Karpas-422 (cell line): Measurements from ENCODE around the gene CDYL2. TPM values are rescaled to one million over a fixed set of nuclear protein-coding genes. Genes with fewer than 3 reads are reported as not detected.

ENCODE experiments used
- DNase-seq: peaks from one replicate; pipeline ENCODE4 v3.0.0-alpha.2; 2015
- H2AFZ ChIP-seq: fragments of 200-600 bp; sonication (generic); 2 replicates; pipeline ENCODE4 v1.6.1; 2014; ENCODE audit warnings: antibody characterized with exemption, low read length, mixed read lengths
- H3K27ac ChIP-seq: fragments of 200-600 bp; sonication (generic); 2 replicates; pipeline ENCODE4 v1.5.1; 2014; ENCODE audit warnings: mild to moderate bottlenecking, low read length, moderate library complexity
- H3K27me3 ChIP-seq: fragments of 200-600 bp; sonication (generic); 2 replicates; pipeline ENCODE4 v1.6.1; 2014; ENCODE audit warnings: low read length, mixed read lengths
- H3K36me3 ChIP-seq: fragments of 200-600 bp; sonication (generic); 2 replicates; pipeline ENCODE4 v1.6.1; 2014; ENCODE audit warnings: low read length, mixed read lengths; ENCODE audit not compliant: insufficient read depth
- H3K4me1 ChIP-seq: fragments of 200-600 bp; sonication (generic); 2 replicates; pipeline ENCODE4 v1.6.1; 2014; ENCODE audit warnings: mild to moderate bottlenecking, low read length, mixed read lengths
- H3K4me2 ChIP-seq: fragments of 200-600 bp; sonication (generic); 2 replicates; pipeline ENCODE4 v1.6.1; 2014; ENCODE audit warnings: low read length, low read depth, mild to moderate bottlenecking; ENCODE audit not compliant: poor library complexity, severe bottlenecking
- H3K4me3 ChIP-seq: fragments of 200-600 bp; sonication (generic); 2 replicates; pipeline ENCODE4 v1.5.1; 2014; ENCODE audit warnings: mild to moderate bottlenecking, antibody characterized with exemption, low read length, mixed read lengths
- H3K79me2 ChIP-seq: fragments of 200-600 bp; sonication (generic); 2 replicates; pipeline ENCODE4 v1.6.1; 2014; ENCODE audit warnings: mild to moderate bottlenecking, low read length, mixed read lengths
- H3K9ac ChIP-seq: fragments of 200-600 bp; sonication (generic); 2 replicates; pipeline ENCODE4 v1.6.0; 2014; ENCODE audit warnings: low read length
- H3K9me2 ChIP-seq: fragments of 200-600 bp; sonication (generic), shearing (Covaris generic); replicated peaks from 2 replicates; pipeline ENCODE4 v1.6.0; 2014; ENCODE audit warnings: mild to moderate bottlenecking, low read length, moderate library complexity; ENCODE audit not compliant: insufficient read depth
- H3K9me3 ChIP-seq: fragments of 300-700, 200-600 bp; sonication (generic); 2 replicates; pipeline ENCODE4 v1.6.1; 2014; ENCODE audit warnings: low read length, mixed read lengths
- H4K20me1 ChIP-seq: fragments of 200-600 bp; sonication (generic); 2 replicates; pipeline ENCODE4 v1.6.1; 2014; ENCODE audit warnings: mild to moderate bottlenecking, antibody characterized with exemption, low read length, low read depth; ENCODE audit not compliant: insufficient read depth
- total RNA-seq: library from RNA; depleted of rRNA; stranded (reverse); fragments of >200 nt; shearing (Covaris generic); gene quantifications from 2 replicates; pipeline ENCODE4 v1.2.3, GENCODE V29; 2014; ENCODE audit warnings: low replicate concordance

CDYL2 gene
- total RNA-seq, 1 experiment from 2014 or later, result not detected

DNA sequence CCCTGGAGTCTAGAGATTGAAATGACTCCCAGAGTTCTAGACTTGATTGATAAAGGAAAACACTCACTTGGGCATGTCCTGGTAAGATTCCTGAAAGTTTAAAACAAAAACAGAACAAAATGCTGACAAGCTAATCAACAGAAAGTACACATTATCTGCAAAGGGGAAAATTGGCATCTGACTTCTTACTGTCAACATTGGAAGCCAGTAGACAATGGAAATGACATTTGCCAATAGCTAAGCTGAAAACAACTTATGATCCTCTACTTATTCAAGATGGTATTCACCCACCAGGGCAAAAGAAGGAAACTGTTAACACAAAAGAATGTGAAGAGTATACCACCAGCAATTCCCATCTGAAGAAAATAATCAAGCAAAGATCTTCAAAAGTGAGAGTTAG lies 36.8 kb upstream of the CDYL2 start:
- no peak overlapping the region for H3K27ac ChIP-seq
- no peaks in the 10 kb centered on the region for H3K36me3 ChIP-seq
- no peaks in the 10 kb centered on the region for H3K79me2 ChIP-seq
- H3K27me3 ChIP-seq, result 0 out of 2 replicates have a peak, but pooled peaks cover 3% of the 10 kb centered on the region
- H3K4me2 ChIP-seq, result no peak overlapping the region
- no peaks in the 10 kb centered on the region for H3K9me2 ChIP-seq
- no peak for DNase-seq
- H3K4me3 ChIP-seq, result no peak overlapping the region
- H3K9ac ChIP-seq, result no peak overlapping the region
- no peaks in the 10 kb centered on the region for H3K9me3 ChIP-seq
- H3K4me1 ChIP-seq, result no peaks in the 10 kb centered on the region
- no peak overlapping the region for H2AFZ ChIP-seq
- H4K20me1 ChIP-seq, result no peaks in the 10 kb centered on the region

DNA sequence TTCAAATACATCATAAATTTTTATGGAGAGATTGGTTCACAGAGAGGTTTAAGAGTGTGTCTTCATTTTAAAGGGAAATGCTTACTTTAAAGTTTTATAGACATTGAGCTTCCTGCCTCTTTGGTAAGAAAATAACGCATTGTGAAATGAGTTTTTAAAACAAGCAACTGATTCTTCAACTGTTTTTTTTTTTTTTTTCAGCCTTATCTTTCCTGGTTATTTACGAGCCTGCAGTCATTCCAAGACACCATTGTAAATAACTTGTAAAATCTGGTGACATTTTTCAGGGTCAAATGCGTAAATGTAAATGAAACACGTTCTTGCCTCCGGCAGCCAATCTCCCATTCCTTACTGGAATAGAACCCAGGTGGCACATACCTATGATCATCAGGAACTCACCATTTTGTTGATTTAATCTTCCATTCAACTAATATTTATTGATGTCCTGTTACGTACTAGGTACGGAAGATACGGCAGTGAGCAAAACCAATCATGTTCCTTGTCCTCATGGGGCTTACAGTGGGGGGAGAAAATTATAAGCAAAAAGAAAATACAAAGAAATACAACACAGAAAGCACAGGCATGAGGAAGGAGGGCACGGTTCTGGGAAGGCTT lies 33.2 kb upstream of the CDYL2 start:
- no peak overlapping the region for H2AFZ ChIP-seq
- H3K4me3 ChIP-seq, result no peak overlapping the region
- no peaks in the 10 kb centered on the region for H3K79me2 ChIP-seq
- H3K27me3 ChIP-seq, result 0 out of 2 replicates have a peak, but pooled peaks cover 3% of the 10 kb centered on the region
- no peak overlapping the region for H3K27ac ChIP-seq
- H3K4me2 ChIP-seq, result no peak overlapping the region
- no peaks in the 10 kb centered on the region for H3K4me1 ChIP-seq
- no peaks in the 10 kb centered on the region for H3K9me3 ChIP-seq
- no peaks in the 10 kb centered on the region for H3K9me2 ChIP-seq
- H4K20me1 ChIP-seq, result no peaks in the 10 kb centered on the region
- H3K9ac ChIP-seq, result no peak overlapping the region
- no peak for DNase-seq
- H3K36me3 ChIP-seq, result no peaks in the 10 kb centered on the region

DNA sequence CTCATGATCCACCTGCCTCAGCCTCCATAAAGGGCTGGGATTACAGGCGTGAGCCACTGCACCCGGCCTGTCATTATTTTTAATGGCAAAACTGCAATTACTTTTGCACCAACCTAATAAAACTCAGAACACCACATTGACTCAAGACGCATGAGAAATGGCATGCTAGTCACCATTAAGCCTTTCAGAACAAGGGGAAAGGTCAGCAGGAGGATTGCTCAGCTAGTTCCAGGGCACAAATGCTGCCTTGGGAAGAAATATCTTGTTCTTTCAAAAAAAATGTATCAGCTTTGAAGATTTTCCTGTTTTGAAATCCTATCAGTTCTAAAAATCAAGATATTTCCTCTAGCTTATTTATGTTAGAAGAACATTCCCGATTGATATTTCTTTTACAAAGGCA lies 32.4 kb upstream of the CDYL2 start:
- Histone ChIP-seq H4K20me1 (no peaks in the 10 kb centered on the region), H3K79me2 (no peaks in the 10 kb centered on the region), H3K4me3 (no peak overlapping the region), H3K9me2 (no peaks in the 10 kb centered on the region), H3K9ac (no peak overlapping the region), H3K27ac (no peak overlapping the region), H2AFZ (no peak overlapping the region), H3K36me3 (no peaks in the 10 kb centered on the region), H3K4me2 (no peak overlapping the region), H3K9me3 (no peaks in the 10 kb centered on the region), H3K27me3 (0 out of 2 replicates have a peak, but pooled peaks cover 3% of the 10 kb centered on the region), H3K4me1 (no peaks in the 10 kb centered on the region)
- no peak for DNase-seq

DNA sequence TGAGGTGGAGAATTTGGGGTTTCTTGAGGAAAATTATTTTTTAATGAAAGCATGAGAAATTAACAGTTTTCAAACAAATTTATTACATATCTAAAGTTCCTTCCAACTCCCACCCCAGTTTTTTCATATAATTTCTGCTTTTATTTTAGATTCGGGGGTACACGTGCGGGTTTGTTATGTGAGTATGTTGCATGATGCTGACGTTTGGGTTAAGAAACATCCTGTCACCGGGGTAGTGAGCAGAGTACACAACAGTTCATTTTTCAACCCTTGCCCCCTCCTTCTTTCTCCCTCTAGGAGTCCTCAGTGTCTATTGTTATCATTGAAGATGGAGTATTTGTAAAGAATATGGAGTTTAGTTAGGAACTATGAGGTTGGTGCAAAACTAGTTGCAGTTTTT lies 31.8 kb upstream of the CDYL2 start:
- Histone ChIP-seq H4K20me1 (no peaks in the 10 kb centered on the region), H2AFZ (no peak overlapping the region), H3K4me3 (no peak overlapping the region), H3K36me3 (no peaks in the 10 kb centered on the region), H3K27me3 (no peaks in the 10 kb centered on the region), H3K9ac (no peak overlapping the region), H3K4me1 (no peaks in the 10 kb centered on the region), H3K79me2 (no peaks in the 10 kb centered on the region), H3K27ac (no peak overlapping the region), H3K9me3 (no peaks in the 10 kb centered on the region), H3K9me2 (no peaks in the 10 kb centered on the region), H3K4me2 (no peak overlapping the region)
- no peak for DNase-seq

DNA sequence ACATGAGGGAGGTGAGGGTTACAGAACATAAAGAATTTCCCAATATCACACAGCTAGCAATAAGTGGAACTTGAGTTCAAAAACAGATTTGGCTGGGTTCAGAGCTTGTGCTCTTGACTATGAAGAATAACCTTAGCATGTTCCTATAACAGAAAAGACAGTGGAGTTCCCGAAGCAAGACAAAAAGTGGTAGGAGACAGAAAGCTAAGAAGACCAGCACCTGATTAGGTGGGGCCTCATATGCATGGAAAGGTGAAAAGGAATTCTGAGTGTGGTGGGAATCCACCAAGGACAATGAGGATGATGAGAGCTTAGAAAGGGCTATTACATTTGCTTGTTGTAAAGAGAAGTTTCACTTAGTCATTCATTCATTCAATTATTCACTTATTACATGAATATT lies 26.6 kb upstream of the CDYL2 start:
- no peaks in the 10 kb centered on the region for H3K27me3 ChIP-seq
- H3K79me2 ChIP-seq, result no peaks in the 10 kb centered on the region
- no peak for DNase-seq
- H3K9me3 ChIP-seq, result no peaks in the 10 kb centered on the region
- H4K20me1 ChIP-seq, result no peaks in the 10 kb centered on the region
- H3K27ac ChIP-seq, result no peak overlapping the region
- no peak overlapping the region for H2AFZ ChIP-seq
- no peaks in the 10 kb centered on the region for H3K36me3 ChIP-seq
- H3K9ac ChIP-seq, result no peak overlapping the region
- H3K4me1 ChIP-seq, result no peaks in the 10 kb centered on the region
- no peaks in the 10 kb centered on the region for H3K9me2 ChIP-seq
- no peak overlapping the region for H3K4me3 ChIP-seq
- no peak overlapping the region for H3K4me2 ChIP-seq

DNA sequence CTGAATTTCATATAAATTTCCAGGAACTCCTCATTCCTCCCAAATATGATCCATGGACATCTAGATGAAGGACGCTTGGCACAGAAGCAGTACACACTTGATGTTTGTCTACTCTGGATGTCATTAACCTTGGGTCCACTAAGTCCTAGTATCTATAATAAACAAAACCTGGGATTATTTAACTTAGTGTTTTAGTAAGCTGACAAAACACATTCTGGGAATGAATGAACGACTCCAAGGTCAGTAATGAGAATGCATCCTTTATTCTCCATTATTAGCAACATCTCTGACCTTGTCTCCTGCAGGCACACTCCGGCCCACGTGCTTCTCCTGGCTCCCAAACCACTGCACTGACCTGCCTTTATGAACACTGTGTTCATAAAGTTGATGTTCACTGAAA lies 24.1 kb upstream of the CDYL2 start:
- Histone ChIP-seq H3K27ac (no peak overlapping the region), H3K4me1 (no peaks in the 10 kb centered on the region), H3K9me2 (no peaks in the 10 kb centered on the region), H3K4me2 (no peak overlapping the region), H3K27me3 (no peaks in the 10 kb centered on the region), H3K36me3 (no peaks in the 10 kb centered on the region), H3K9ac (no peak overlapping the region), H2AFZ (no peak overlapping the region), H3K9me3 (no peaks in the 10 kb centered on the region), H4K20me1 (no peaks in the 10 kb centered on the region), H3K79me2 (no peaks in the 10 kb centered on the region), H3K4me3 (no peak overlapping the region)
- no peak for DNase-seq

DNA sequence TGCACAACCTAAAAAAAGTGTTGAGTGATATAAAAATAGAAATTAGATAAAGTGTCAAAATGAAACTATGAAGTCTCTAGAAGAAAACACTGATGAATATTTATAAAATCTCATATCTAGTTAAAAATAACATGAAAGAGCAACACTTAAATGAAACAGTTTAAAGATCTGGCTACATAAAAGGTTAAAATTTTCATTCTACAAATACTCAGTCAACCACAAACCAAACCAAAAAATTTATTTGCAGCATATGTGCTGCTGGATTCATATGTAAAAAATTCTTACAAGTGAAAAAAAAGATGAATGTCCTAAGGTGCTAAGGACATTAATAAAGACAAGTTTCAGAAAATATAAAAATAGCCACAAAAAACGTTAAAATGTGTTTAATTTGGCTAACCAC lies 22.6 kb upstream of the CDYL2 start:
- no peaks in the 10 kb centered on the region for H3K27me3 ChIP-seq
- no peak overlapping the region for H2AFZ ChIP-seq
- no peaks in the 10 kb centered on the region for H4K20me1 ChIP-seq
- no peaks in the 10 kb centered on the region for H3K9me2 ChIP-seq
- H3K79me2 ChIP-seq, result no peaks in the 10 kb centered on the region
- no peak for DNase-seq
- H3K4me2 ChIP-seq, result no peak overlapping the region
- no peak overlapping the region for H3K27ac ChIP-seq
- no peak overlapping the region for H3K9ac ChIP-seq
- H3K9me3 ChIP-seq, result no peaks in the 10 kb centered on the region
- no peak overlapping the region for H3K4me3 ChIP-seq
- no peaks in the 10 kb centered on the region for H3K36me3 ChIP-seq
- H3K4me1 ChIP-seq, result no peaks in the 10 kb centered on the region

DNA sequence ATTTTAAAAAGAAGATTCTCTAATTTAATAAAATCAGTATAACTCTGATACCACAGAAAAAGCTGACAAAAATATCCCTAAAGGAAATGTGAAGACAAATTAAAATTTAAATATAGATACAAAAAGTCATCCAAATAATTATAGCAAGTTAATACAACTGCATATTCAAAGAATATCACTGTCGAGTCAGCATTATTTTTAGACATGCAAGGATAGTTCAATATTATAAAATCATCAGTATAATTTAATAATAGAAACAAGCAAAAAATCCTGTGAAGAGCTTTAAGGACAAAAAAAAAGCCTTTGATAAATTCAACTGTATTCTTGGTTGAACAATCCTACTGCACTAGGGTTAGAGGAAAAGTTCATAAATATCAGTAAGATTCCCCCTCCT lies 21.0 kb upstream of the CDYL2 start:
- Histone ChIP-seq H3K27ac (no peak overlapping the region), H3K9ac (no peak overlapping the region), H2AFZ (no peak overlapping the region), H3K4me1 (no peaks in the 10 kb centered on the region), H3K79me2 (no peaks in the 10 kb centered on the region), H3K4me3 (no peak overlapping the region), H3K9me3 (no peaks in the 10 kb centered on the region), H4K20me1 (no peaks in the 10 kb centered on the region), H3K4me2 (no peak overlapping the region), H3K9me2 (no peaks in the 10 kb centered on the region), H3K36me3 (no peaks in the 10 kb centered on the region), H3K27me3 (no peaks in the 10 kb centered on the region)
- DNase-seq, result no peak
